Tibial artery (tissue), 4 donors: ENCODE data around the gene RAB28.

ENCODE experiments used
- DNase-seq, 2 donors: peaks; one replicate each; pipeline ENCODE4 v3.0.0-alpha.2; 2019
- H3K27ac ChIP-seq, 2 donors: fragments of 200-600 bp; sonication (generic) in 1 of 2; 1 replicate in 1 of 2; 2 replicates in 1 of 2; pipeline ENCODE4 v1.5.1; 2018 to 2019; ENCODE audit warnings: mild to moderate bottlenecking in 1 of 2
- H3K27me3 ChIP-seq, 2 donors: fragments of 200-600 bp; sonication (generic) in 1 of 2; one replicate each; pipeline versions ENCODE4 v1.5.1 to v1.6.0; 2016 to 2019
- H3K36me3 ChIP-seq, 3 donors: fragments of 200-600 bp; sonication (generic) in 2 of 3; one replicate each; pipeline ENCODE4 v1.5.1; 2016 to 2019; ENCODE audit warnings: mild to moderate bottlenecking in 2 of 3
- H3K4me1 ChIP-seq, 4 donors: fragments of 200-600 bp; sonication (generic) in 2 of 4; 1 replicate in 3 of 4; 2 replicates in 1 of 4; pipeline ENCODE4 v1.5.1; 2016 to 2019
- H3K4me3 ChIP-seq, 2 donors: fragments of 200-600 bp; sonication (generic) in 1 of 2; 1 replicate in 1 of 2; 2 replicates in 1 of 2; pipeline ENCODE4 v1.5.1; 2018 to 2019; ENCODE audit warnings: mild to moderate bottlenecking in 2 of 2
- H3K9me3 ChIP-seq, 3 donors: fragments of 200-600 bp; sonication (generic) in 1 of 3; one replicate each; pipeline ENCODE4 v1.5.1; 2016 to 2019
- CTCF ChIP-seq, 2 experiments: fragments of 200-600 bp in 1 of 2; fragments of 450-650 bp in 1 of 2; IDR thresholded peaks; one replicate each; pipeline ENCODE4 v1.5.1; 2017 to 2019; ENCODE audit warnings: antibody characterized with exemption in 2 of 2, mild to moderate bottlenecking in 1 of 2, moderate library complexity in 1 of 2
- intact Hi-C: fragments of 100-400 bp; cut with DNase I; formaldehyde crosslinking; loops from one replicate; pipeline ENCODE4 v1.15.0; 2023; ENCODE audit warnings: low total_unique reads

Gene RAB28

GRCh38 chr4:13496605-13497004 lies 12.5 kb upstream of the RAB28 start:
- H3K4me1 ChIP-seq: no peaks in the 10 kb centered on the region
- no peaks in the 10 kb centered on the region for H3K9me3 ChIP-seq
- no peak for DNase-seq
- TF ChIP-seq CTCF (IDR thresholded peaks at IDR 0.05): no peak
- intact Hi-C loops: no loop called here
- no peaks in the 10 kb centered on the region for H3K36me3 ChIP-seq
- H3K4me3 ChIP-seq: no peak overlapping the region
- H3K27me3 ChIP-seq: peaks cover 0 to 5% of the 10 kb centered on the region in 2 donors
- no peak overlapping the region for H3K27ac ChIP-seq

GRCh38 chr4:13495753-13496152 lies 11.6 kb upstream of the RAB28 start:
- H3K4me1 ChIP-seq: no peaks in the 10 kb centered on the region
- no peaks in the 10 kb centered on the region for H3K36me3 ChIP-seq
- H3K4me3 ChIP-seq: no peak overlapping the region
- no peak for DNase-seq
- no peak overlapping the region for H3K27ac ChIP-seq
- intact Hi-C loops: no loop called here
- H3K27me3 ChIP-seq: peaks cover 0 to 8% of the 10 kb centered on the region in 2 donors
- no peaks in the 10 kb centered on the region for H3K9me3 ChIP-seq
- no peak for TF ChIP-seq CTCF (IDR thresholded peaks at IDR 0.05)

GRCh38 chr4:13493793-13494192 lies 9.7 kb upstream of the RAB28 start:
- Histone ChIP-seq H3K4me1 (no peaks in the 10 kb centered on the region), H3K36me3 (no peaks in the 10 kb centered on the region), H3K4me3 (no peak overlapping the region), H3K27ac (no peak overlapping the region), H3K27me3 (peaks cover 0 to 7% of the 10 kb centered on the region in 2 donors), H3K9me3 (no peaks in the 10 kb centered on the region)
- no peak for DNase-seq
- no peak for TF ChIP-seq CTCF (IDR thresholded peaks at IDR 0.05)
- intact Hi-C loops: no loop called here

- intact Hi-C loops: no loop called here
- no peaks in the 10 kb centered on the region for H3K36me3 ChIP-seq
- peaks cover 0 to 3% (median 0%) of the 10 kb centered on the region in 3 donors for H3K9me3 ChIP-seq
- no peak for TF ChIP-seq CTCF (IDR thresholded peaks at IDR 0.05)
- no peak overlapping the region for H3K27ac ChIP-seq
- DNase-seq: no peak
- peaks cover 0 to 7% of the 10 kb centered on the region in 2 donors for H3K27me3 ChIP-seq
- H3K4me3 ChIP-seq: no peak overlapping the region
- no peaks in the 10 kb centered on the region for H3K4me1 ChIP-seq
Measured at GRCh38 chr4:13492747-13493146, 8.6 kb upstream of the RAB28 start.

GRCh38 chr4:13484749-13485221 lies 645 bp upstream of the RAB28 start:
- Histone ChIP-seq H3K4me3 (peak overlapping the region; percentile 69 to 89), H3K4me1 (peaks cover 0 to 29% (median 15%) of the 10 kb centered on the region in 4 donors), H3K27ac (peak overlapping the region; percentile 83 to 97), H3K27me3 (no peaks in the 10 kb centered on the region), H3K36me3 (no peaks in the 10 kb centered on the region), H3K9me3 (peaks cover 0 to 4% (median 0%) of the 10 kb centered on the region in 3 donors)
- intact Hi-C loops: loop anchor here (10.0 kb wide), 1 partner anchor 140 kb away; the partner anchor contains the start of gene BOD1L1
- DNase-seq: no peak
- no peak for TF ChIP-seq CTCF (IDR thresholded peaks at IDR 0.05)

- peak; percentile 66 to 79 for DNase-seq
- peaks cover 0 to 29% (median 15%) of the 10 kb centered on the region in 4 donors for H3K4me1 ChIP-seq
- H3K27me3 ChIP-seq: no peaks in the 10 kb centered on the region
- no peak for TF ChIP-seq CTCF (IDR thresholded peaks at IDR 0.05)
- no peaks in the 10 kb centered on the region for H3K36me3 ChIP-seq
- H3K9me3 ChIP-seq: peaks cover 0 to 4% (median 0%) of the 10 kb centered on the region in 3 donors
- peak overlapping the region; percentile 69 to 89 for H3K4me3 ChIP-seq
- intact Hi-C loops: loop anchor here (10.0 kb wide), 1 partner anchor 141 kb away; the partner anchor contains the start of gene BOD1L1
- peak overlapping the region; percentile 83 to 97 for H3K27ac ChIP-seq
Measured at GRCh38 chr4:13483768-13484121, 395 bp downstream of the RAB28 start.
